H1 (cell line): ENCODE data around the gene ZNF888. TPM values are rescaled to one million over a fixed set of nuclear protein-coding genes. Genes with fewer than 3 reads are reported as not detected.

Source experiments
- TAF1 ChIP-seq: IDR thresholded peaks from 2 replicates; pipeline ENCODE4 v1.6.1; 2011; ENCODE audit warnings: mild to moderate bottlenecking, low read depth, low read length
- polyA plus RNA-seq, 7 experiments: library from polyadenylated mRNA; depleted of rRNA in 3 of 7; stranded (reverse) in 5 of 7; unstranded in 2 of 7; fragments of >200 nt in 5 of 7; fragments of 200-250 nt in 2 of 7; gene quantifications; 1 replicate in 5 of 7; 2 replicates in 1 of 7; 4 replicates in 1 of 7; pipeline versions ENCODE4 v1.2.1 to v1.2.3, GENCODE V29; 2011 to 2013; ENCODE audit warnings: missing spikeins in 2 of 7, mixed read lengths in 2 of 7
- total RNA-seq: library from RNA; stranded (reverse); fragmentation: NEBNext Ultra II Directional; extraction: Animal tissue kit (Norgen Biotek cat#: 25700); gene quantifications from 2 replicates; pipeline ENCODE4 v1.2.1, GENCODE V29; 2021

The ZNF888 gene
- total and polyA plus RNA-seq, 2 of the 8 experiments (the other 6 are each of a cell fraction or from before 2014, with no cell fraction given), result 1.1 to 8.6 TPM

DNA sequence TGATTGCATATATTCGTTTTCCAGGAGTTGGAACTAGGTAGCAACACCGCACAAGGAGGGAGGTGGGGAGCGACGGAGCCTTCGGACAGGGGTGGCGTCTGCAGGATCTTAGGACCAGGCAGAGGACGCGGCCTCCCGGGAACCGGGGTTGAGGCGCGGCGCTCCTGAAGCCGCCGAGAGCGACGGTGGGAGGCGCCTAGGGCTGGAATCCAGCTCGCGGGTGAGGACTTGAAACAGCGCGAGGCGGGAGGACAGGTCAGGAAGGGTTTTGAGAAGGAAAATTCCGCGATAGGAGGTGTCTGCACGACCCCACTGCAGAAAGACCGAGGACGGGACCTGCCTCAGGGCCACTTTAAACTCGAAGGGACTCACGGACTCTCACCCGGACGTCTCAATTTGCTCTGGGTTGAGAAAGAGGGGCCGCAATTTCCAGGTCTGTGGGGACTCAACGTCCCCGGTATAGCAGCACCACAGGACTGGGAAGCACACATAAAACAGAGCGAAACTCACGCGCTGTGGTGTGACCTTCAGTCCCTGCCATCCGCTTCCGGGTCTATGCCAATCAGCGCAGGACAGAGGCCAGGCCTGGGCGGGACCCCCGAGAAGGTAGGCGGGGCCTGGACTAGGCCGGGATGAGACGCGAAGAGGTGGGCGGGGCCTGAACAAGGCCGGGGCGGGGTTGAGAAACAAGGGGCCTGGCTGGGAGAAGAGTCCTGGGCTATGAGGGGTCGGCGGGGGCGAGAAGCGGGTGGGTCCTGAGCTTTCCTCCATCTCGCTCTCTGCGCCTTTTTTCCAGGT lies 25.9 kb downstream of the ZNF888 start, which contains the start of gene ZNF320 (continued):
- peak; percentile 83 for TF ChIP-seq TAF1
